K562 (cell line): ENCODE results near the gene NOL4L. TPM values are rescaled to one million over a fixed set of nuclear protein-coding genes. Genes with fewer than 3 reads are reported as not detected.

Experiments
- CBX3 ChIP-seq, 2 experiments: IDR thresholded peaks; 1 replicate in 1 of 2; 2 replicates in 1 of 2; pipeline ENCODE4 v1.6.1; 2012; ENCODE audit warnings: inconsistent platforms in 2 of 2, low read length in 2 of 2, borderline replicate concordance in 1 of 2, control low read depth in 1 of 2
- CCNT2 ChIP-seq: IDR thresholded peaks from 2 replicates; pipeline ENCODE4 v1.6.1; 2011; ENCODE audit warnings: borderline replicate concordance, low read depth, mild to moderate bottlenecking, moderate library complexity, mixed read lengths, low read length; ENCODE audit not compliant: insufficient read length; ENCODE audit errors: extremely low read depth
- E2F6 ChIP-seq, 2 experiments: IDR thresholded peaks; 2 replicates each; pipeline ENCODE4 v1.6.1; 2011; ENCODE audit warnings: borderline replicate concordance in 1 of 2, control low read depth in 1 of 2, low read depth in 1 of 2, low read length in 1 of 2, mild to moderate bottlenecking in 1 of 2, mixed read lengths in 1 of 2, moderate library complexity in 1 of 2; ENCODE audit not compliant: insufficient read depth in 1 of 2, insufficient read length in 1 of 2, poor library complexity in 1 of 2, severe bottlenecking in 1 of 2; ENCODE audit errors: extremely low read depth in 1 of 2
- FOXJ2 ChIP-seq: fragments of 200-800 bp; sonication (Bioruptor generic); IDR thresholded peaks from 2 replicates; pipeline ENCODE4 v1.6.1; 2016; ENCODE audit warnings: missing genetic modification characterization, missing compliant biosample characterization
- GATAD2A ChIP-seq: fragments of 450-650 bp; IDR thresholded peaks from 2 replicates; pipeline ENCODE4 v1.6.1; 2017
- HNRNPK ChIP-seq: fragments of 200-400 bp; formaldehyde crosslinking; IDR thresholded peaks from one replicate; pipeline ENCODE4 v1.6.1; 2018; ENCODE audit warnings: mild to moderate bottlenecking, low read depth, low read length; ENCODE audit not compliant: poor library complexity, severe bottlenecking
- HSF4 ChIP-seq: fragments of 250-450 bp; sonication (Bioruptor Pico); IDR thresholded peaks from 2 replicates; pipeline ENCODE4 v2.1.2; 2022; ENCODE audit warnings: mild to moderate bottlenecking, moderate library complexity, borderline replicate concordance
- KAT8 ChIP-seq: fragments of 450-650 bp; IDR thresholded peaks from 2 replicates; pipeline ENCODE4 v1.6.1; 2016; ENCODE audit warnings: low read depth, mild to moderate bottlenecking
- PCBP1 ChIP-seq: fragments of 200-400 bp; formaldehyde crosslinking; IDR thresholded peaks from 2 replicates; pipeline ENCODE4 v1.6.1; 2018; ENCODE audit warnings: mild to moderate bottlenecking, low read depth, low read length; ENCODE audit not compliant: poor library complexity, severe bottlenecking
- PHF21A ChIP-seq: fragments of 450-650 bp; IDR thresholded peaks from 2 replicates; pipeline ENCODE4 v1.6.1; 2017; ENCODE audit warnings: low read depth, borderline replicate concordance
- POLR2AphosphoS5 ChIP-seq: IDR thresholded peaks from 2 replicates; pipeline ENCODE4 v1.6.1; 2011; ENCODE audit warnings: mild to moderate bottlenecking, low read depth, low read length, moderate library complexity; ENCODE audit not compliant: control insufficient read depth, insufficient read depth
- RBFOX2 ChIP-seq: fragments of 200-400 bp; formaldehyde crosslinking; IDR thresholded peaks from 2 replicates; pipeline ENCODE4 v1.6.1; 2017; ENCODE audit warnings: low read depth, mild to moderate bottlenecking, low read length, moderate library complexity
- SETDB1 ChIP-seq: IDR thresholded peaks from one replicate; pipeline ENCODE4 v1.6.1; 2012; ENCODE audit warnings: low read length, control low read depth, inconsistent platforms
- STAT5B ChIP-seq: fragments of 250-450 bp; sonication (Bioruptor Pico); IDR thresholded peaks from 2 replicates; pipeline ENCODE4 v1.8.0; 2021; ENCODE audit warnings: mild to moderate bottlenecking, inconsistent platforms
- TBP ChIP-seq: optimal IDR thresholded peaks from 2 replicates; pipeline ENCODE3; 2011; ENCODE audit warnings: low read depth, low read length, improper control_type of control experiment
- ZNF3 ChIP-seq: fragments of 250-450 bp; sonication (Bioruptor Pico); IDR thresholded peaks from 2 replicates; pipeline ENCODE4 v1.5.0; 2021; ENCODE audit warnings: mild to moderate bottlenecking, moderate library complexity
- polyA plus RNA-seq, 8 experiments: library from polyadenylated mRNA; depleted of rRNA in 4 of 8; stranded (reverse) in 5 of 8; unstranded in 3 of 8; fragments of >200 nt; fragmentation: Nextera tagmentation in 2 of 8; fragmentation: Illumina TruSeq in 1 of 8; extraction: Ambion mirVana in 2 of 8; extraction: Trizol in 1 of 8; gene quantifications; 2 replicates each; pipeline versions ENCODE4 v1.2.1 to v1.2.3, GENCODE V29; 2011 to 2014; ENCODE audit warnings: inconsistent platforms in 1 of 8, missing spikeins in 1 of 8
- total RNA-seq, 7 experiments: library from RNA; depleted of rRNA in 6 of 7; stranded (reverse); fragments of >200 nt in 6 of 7; fragmentation: Illumina TruSeq in 2 of 7; extraction: Trizol in 2 of 7; gene quantifications; 2 replicates each; pipeline versions ENCODE4 v1.2.1 to v1.2.3, GENCODE V29; 2011 to 2021; ENCODE audit warnings: low replicate concordance in 1 of 7
- TF ChIP-seq, protein P1 (sequence below), 2 experiments: IDR thresholded peaks; 2 replicates each; pipeline ENCODE4 v1.6.1; 2012; ENCODE audit warnings: improper control_type of control experiment in 2 of 2, low read depth in 2 of 2, low read length in 2 of 2, borderline replicate concordance in 1 of 2
- TF ChIP-seq, protein P2 (sequence below), 3 experiments: fragments of 200-800 bp in 1 of 3; fragments of 250-450 bp in 1 of 3; fragments of 450-650 bp in 1 of 3; sonication (Bioruptor Pico) in 1 of 3; sonication (Bioruptor generic) in 1 of 3; formaldehyde crosslinking in 1 of 3; IDR thresholded peaks; 2 replicates each; pipeline versions ENCODE4 v1.6.1 to v1.8.0; 2016 to 2022; ENCODE audit warnings: mild to moderate bottlenecking in 2 of 3, missing genetic modification characterization in 2 of 3, missing compliant biosample characterization in 1 of 3, moderate library complexity in 1 of 3

NOL4L gene
- total and polyA plus RNA-seq, 9 of the 15 experiments (the other 6 are each of a cell fraction or from before 2014, with no cell fraction given) = 5.1 to 36.2 (median 13.6) TPM

DNA sequence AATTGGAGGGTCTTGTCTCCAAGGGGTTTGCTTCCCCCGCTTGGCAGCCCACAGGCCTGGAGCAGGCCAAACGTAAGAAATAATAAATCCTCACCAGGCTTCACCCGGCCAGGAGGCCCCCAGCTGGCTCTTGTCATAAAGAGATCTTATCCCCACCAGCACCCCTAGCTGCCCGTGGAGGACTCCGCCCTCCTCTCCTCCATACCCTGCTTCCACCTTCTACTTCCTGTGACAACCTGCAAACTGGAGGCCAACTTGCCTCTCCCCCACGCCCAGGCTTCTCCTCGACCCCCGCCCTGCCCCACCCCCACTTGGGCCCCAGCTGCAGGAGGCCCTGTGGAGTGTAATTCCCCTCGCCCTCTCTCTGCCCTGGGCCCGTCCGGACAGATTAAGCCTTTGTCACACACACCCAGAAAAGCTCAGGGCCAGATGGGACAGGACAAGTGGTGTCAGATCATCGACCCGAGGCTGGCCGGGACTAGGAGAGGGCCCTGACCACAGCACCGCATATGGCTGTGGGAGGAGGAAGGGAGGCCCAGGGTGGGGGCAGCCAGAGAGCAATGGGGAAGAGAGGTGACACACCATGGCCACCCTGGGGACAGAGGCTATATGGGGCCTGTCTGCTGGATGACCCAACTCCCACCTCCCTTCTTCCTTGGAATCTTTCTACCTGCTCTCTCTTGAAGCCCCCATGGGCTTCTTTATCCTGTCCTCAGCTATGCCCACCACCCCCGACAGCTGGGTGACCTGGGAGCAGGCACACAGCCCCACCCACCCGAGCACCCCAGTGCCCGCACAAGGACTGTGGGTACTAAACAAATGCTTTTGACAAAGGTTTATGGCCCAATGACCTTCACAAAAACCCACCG lies 3.9 kb downstream of the NOL4L start (continued):
- TF ChIP-seq KAT8 = no peak
- TF ChIP-seq HNRNPK = no peak
- TF ChIP-seq E2F6 (IDR thresholded peaks at IDR 0.05; ENCODE audit: borderline replicate concordance in 1 of 2, extremely low read depth in 1 of 2, insufficient read depth in 1 of 2, insufficient read length in 1 of 2, low read depth in 1 of 2, low read length in 1 of 2, poor library complexity in 1 of 2, severe bottlenecking in 1 of 2) = peak in 1 of 2 experiments; percentile 17
- TF ChIP-seq STAT5B (CRISPR knock-in tag) = no peak
- TF ChIP-seq PCBP1 = peak; percentile 40
- TF ChIP-seq CBX3 (IDR thresholded peaks at IDR 0.05; ENCODE audit: borderline replicate concordance in 1 of 2, low read length in 2 of 2) = no peak
- no peak for TF ChIP-seq HSF4 (CRISPR knock-in tag)
- TF ChIP-seq, protein P1, sequence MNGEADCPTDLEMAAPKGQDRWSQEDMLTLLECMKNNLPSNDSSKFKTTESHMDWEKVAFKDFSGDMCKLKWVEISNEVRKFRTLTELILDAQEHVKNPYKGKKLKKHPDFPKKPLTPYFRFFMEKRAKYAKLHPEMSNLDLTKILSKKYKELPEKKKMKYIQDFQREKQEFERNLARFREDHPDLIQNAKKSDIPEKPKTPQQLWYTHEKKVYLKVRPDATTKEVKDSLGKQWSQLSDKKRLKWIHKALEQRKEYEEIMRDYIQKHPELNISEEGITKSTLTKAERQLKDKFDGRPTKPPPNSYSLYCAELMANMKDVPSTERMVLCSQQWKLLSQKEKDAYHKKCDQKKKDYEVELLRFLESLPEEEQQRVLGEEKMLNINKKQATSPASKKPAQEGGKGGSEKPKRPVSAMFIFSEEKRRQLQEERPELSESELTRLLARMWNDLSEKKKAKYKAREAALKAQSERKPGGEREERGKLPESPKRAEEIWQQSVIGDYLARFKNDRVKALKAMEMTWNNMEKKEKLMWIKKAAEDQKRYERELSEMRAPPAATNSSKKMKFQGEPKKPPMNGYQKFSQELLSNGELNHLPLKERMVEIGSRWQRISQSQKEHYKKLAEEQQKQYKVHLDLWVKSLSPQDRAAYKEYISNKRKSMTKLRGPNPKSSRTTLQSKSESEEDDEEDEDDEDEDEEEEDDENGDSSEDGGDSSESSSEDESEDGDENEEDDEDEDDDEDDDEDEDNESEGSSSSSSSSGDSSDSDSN (IDR thresholded peaks at IDR 0.05; ENCODE audit: borderline replicate concordance in 1 of 2, low read depth in 2 of 2, low read length in 2 of 2) = peak; percentile 81 to 82; a peak in 3 of 4 replicates
- TF ChIP-seq GATAD2A = peak; percentile 37; the same call in 1 of the 2 replicates
- peak; percentile 39 for TF ChIP-seq TBP
- TF ChIP-seq SETDB1 = no peak
- TF ChIP-seq POLR2AphosphoS5 = peak; percentile 77; the same call in 1 of the 2 replicates
- TF ChIP-seq, protein P2, sequence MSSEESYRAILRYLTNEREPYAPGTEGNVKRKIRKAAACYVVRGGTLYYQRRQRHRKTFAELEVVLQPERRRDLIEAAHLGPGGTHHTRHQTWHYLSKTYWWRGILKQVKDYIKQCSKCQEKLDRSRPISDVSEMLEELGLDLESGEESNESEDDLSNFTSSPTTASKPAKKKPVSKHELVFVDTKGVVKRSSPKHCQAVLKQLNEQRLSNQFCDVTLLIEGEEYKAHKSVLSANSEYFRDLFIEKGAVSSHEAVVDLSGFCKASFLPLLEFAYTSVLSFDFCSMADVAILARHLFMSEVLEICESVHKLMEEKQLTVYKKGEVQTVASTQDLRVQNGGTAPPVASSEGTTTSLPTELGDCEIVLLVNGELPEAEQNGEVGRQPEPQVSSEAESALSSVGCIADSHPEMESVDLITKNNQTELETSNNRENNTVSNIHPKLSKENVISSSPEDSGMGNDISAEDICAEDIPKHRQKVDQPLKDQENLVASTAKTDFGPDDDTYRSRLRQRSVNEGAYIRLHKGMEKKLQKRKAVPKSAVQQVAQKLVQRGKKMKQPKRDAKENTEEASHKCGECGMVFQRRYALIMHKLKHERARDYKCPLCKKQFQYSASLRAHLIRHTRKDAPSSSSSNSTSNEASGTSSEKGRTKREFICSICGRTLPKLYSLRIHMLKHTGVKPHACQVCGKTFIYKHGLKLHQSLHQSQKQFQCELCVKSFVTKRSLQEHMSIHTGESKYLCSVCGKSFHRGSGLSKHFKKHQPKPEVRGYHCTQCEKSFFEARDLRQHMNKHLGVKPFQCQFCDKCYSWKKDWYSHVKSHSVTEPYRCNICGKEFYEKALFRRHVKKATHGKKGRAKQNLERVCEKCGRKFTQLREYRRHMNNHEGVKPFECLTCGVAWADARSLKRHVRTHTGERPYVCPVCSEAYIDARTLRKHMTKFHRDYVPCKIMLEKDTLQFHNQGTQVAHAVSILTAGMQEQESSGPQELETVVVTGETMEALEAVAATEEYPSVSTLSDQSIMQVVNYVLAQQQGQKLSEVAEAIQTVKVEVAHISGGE (CRISPR knock-in tag; IDR thresholded peaks at IDR 0.05) = peak in 1 of 3 experiments; percentile 26; a peak in 1 of 6 replicates
- no peak for TF ChIP-seq FOXJ2 (tag)
- TF ChIP-seq PHF21A = peak; percentile 99
- no peak for TF ChIP-seq ZNF3 (CRISPR knock-in tag)
- no peak for TF ChIP-seq CCNT2
- TF ChIP-seq RBFOX2 = peak; percentile 66
